Measurements from ENCODE around the gene IGFLR1.
"Not testable (repeated sequence)": the region's sequence is repeated elsewhere in the genome, so short reads cannot be mapped to it uniquely, and the experiment has no call there.

Gene IGFLR1

GRCh38 chr19:35703343-35703742 lies 38.9 kb downstream of the IGFLR1 start:
- no peak for DNase-seq

GRCh38 chr19:35702223-35703012 lies 39.8 kb downstream of the IGFLR1 start:
- DNase-seq: peak; percentile 97

- DNase-seq: no peak
These were observed 45.4 kb downstream of the IGFLR1 start for GRCh38 chr19:35696835-35697234.

GRCh38 chr19:35695895-35696422 lies 46.3 kb downstream of the IGFLR1 start:
- DNase-seq: no peak

GRCh38 chr19:35693835-35694599 lies 48.2 kb downstream of the IGFLR1 start:
- DNase-seq: peak; percentile 80

GRCh38 chr19:35693422-35693821 lies 48.8 kb downstream of the IGFLR1 start:
- no peak for DNase-seq

- no peak for DNase-seq
These were observed 50.2 kb downstream of the IGFLR1 start for GRCh38 chr19:35692010-35692409.

- DNase-seq: not testable (repeated sequence)
These were observed 51.1 kb downstream of the IGFLR1 start for GRCh38 chr19:35691106-35691505.

- DNase-seq: no peak
These were observed 52.4 kb downstream of the IGFLR1 start for GRCh38 chr19:35689836-35690235.

Measured in COR-L47 (cell line).